PFSK-1 (cell line): Measurements from ENCODE around the gene SIGLEC5.

ENCODE experiments used
- FOXP2 ChIP-seq: optimal IDR thresholded peaks from 2 replicates; pipeline ENCODE3; 2011; ENCODE audit warnings: borderline replicate concordance, control low read depth, inconsistent platforms; ENCODE audit not compliant: insufficient read depth; ENCODE audit errors: extremely low read length, extremely low read depth
- POLR2AphosphoS5 ChIP-seq: IDR thresholded peaks from 2 replicates; pipeline ENCODE4 v1.6.1; 2012; ENCODE audit warnings: low read depth, mild to moderate bottlenecking, control low read depth, low read length, moderate library complexity
- SIN3A ChIP-seq: IDR thresholded peaks from 2 replicates; pipeline ENCODE4 v1.6.1; 2012; ENCODE audit warnings: mild to moderate bottlenecking, low read length, moderate library complexity, borderline replicate concordance; ENCODE audit not compliant: insufficient read depth
- TAF1 ChIP-seq: IDR thresholded peaks from 2 replicates; pipeline ENCODE4 v1.6.1; 2012; ENCODE audit warnings: low read length, control low read depth, borderline replicate concordance; ENCODE audit not compliant: insufficient read depth
- TF ChIP-seq, protein P1 (sequence below), 2 experiments: IDR thresholded peaks; 2 replicates each; pipeline versions ENCODE4 v1.6.1 to v1.8.0; 2011 to 2012; ENCODE audit warnings: low read depth in 2 of 2, low read length in 2 of 2, control low read depth in 1 of 2, inconsistent platforms in 1 of 2, mild to moderate bottlenecking in 1 of 2, moderate library complexity in 1 of 2; ENCODE audit not compliant: insufficient read depth in 1 of 2

The SIGLEC5 gene

GRCh38 chr19:51600940-51601580 is 29.1 kb downstream of the SIGLEC5 start:
- TF ChIP-seq, protein P1, sequence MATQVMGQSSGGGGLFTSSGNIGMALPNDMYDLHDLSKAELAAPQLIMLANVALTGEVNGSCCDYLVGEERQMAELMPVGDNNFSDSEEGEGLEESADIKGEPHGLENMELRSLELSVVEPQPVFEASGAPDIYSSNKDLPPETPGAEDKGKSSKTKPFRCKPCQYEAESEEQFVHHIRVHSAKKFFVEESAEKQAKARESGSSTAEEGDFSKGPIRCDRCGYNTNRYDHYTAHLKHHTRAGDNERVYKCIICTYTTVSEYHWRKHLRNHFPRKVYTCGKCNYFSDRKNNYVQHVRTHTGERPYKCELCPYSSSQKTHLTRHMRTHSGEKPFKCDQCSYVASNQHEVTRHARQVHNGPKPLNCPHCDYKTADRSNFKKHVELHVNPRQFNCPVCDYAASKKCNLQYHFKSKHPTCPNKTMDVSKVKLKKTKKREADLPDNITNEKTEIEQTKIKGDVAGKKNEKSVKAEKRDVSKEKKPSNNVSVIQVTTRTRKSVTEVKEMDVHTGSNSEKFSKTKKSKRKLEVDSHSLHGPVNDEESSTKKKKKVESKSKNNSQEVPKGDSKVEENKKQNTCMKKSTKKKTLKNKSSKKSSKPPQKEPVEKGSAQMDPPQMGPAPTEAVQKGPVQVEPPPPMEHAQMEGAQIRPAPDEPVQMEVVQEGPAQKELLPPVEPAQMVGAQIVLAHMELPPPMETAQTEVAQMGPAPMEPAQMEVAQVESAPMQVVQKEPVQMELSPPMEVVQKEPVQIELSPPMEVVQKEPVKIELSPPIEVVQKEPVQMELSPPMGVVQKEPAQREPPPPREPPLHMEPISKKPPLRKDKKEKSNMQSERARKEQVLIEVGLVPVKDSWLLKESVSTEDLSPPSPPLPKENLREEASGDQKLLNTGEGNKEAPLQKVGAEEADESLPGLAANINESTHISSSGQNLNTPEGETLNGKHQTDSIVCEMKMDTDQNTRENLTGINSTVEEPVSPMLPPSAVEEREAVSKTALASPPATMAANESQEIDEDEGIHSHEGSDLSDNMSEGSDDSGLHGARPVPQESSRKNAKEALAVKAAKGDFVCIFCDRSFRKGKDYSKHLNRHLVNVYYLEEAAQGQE (IDR thresholded peaks at IDR 0.05; ENCODE audit: insufficient read depth in 1 of 2, low read depth in 2 of 2, low read length in 2 of 2), result no peak
- TF ChIP-seq SIN3A (no peak), FOXP2 (no peak), TAF1 (no peak), POLR2AphosphoS5 (no peak)

GRCh38 chr19:51599084-51599483 is 31.1 kb downstream of the SIGLEC5 start:
- TF ChIP-seq SIN3A, result no peak
- TF ChIP-seq POLR2AphosphoS5, result no peak
- TF ChIP-seq, protein P1 (IDR thresholded peaks at IDR 0.05; ENCODE audit: insufficient read depth in 1 of 2, low read depth in 2 of 2, low read length in 2 of 2), result no peak
- no peak for TF ChIP-seq FOXP2
- no peak for TF ChIP-seq TAF1

DNA sequence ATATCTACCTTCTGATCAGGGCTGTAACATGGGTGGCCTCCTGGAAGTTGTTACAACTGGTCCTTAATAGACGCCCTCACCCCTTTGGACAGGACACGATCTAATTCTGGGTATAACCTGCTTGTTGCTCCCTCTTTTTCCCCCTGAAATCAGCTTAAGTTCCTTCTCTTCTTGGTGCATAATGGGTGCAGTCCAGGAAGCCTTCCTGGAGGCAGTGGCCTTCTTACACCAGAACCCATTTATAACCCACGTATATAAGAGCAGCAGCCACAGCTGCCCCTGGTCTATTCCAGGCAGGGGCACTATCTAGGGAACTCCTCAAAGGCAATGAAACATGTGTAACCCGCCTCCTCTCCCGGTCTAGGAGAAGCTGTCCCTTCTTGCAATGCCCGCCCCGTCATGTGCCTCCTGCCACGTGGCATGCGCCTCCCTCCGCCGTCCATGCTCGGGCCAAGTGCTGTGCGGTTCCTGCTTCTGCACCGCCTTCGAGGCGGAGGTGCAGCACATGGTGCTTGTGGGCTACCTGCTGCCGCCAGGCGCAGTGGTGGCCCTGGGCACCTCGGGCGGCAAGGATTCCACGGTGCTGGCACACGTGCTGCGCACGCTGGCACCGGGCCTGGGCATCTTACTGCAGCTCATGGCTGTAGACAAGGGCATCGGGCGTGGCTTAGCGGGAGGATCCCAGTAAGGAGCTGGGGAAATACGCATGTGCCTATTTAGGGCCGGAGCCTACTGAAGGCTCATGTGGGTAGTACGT is 31.9 kb downstream of the SIGLEC5 start:
- no peak for TF ChIP-seq TAF1
- no peak for TF ChIP-seq FOXP2
- no peak for TF ChIP-seq SIN3A
- TF ChIP-seq, protein P1 (IDR thresholded peaks at IDR 0.05; ENCODE audit: insufficient read depth in 1 of 2, low read depth in 2 of 2, low read length in 2 of 2), result no peak

DNA sequence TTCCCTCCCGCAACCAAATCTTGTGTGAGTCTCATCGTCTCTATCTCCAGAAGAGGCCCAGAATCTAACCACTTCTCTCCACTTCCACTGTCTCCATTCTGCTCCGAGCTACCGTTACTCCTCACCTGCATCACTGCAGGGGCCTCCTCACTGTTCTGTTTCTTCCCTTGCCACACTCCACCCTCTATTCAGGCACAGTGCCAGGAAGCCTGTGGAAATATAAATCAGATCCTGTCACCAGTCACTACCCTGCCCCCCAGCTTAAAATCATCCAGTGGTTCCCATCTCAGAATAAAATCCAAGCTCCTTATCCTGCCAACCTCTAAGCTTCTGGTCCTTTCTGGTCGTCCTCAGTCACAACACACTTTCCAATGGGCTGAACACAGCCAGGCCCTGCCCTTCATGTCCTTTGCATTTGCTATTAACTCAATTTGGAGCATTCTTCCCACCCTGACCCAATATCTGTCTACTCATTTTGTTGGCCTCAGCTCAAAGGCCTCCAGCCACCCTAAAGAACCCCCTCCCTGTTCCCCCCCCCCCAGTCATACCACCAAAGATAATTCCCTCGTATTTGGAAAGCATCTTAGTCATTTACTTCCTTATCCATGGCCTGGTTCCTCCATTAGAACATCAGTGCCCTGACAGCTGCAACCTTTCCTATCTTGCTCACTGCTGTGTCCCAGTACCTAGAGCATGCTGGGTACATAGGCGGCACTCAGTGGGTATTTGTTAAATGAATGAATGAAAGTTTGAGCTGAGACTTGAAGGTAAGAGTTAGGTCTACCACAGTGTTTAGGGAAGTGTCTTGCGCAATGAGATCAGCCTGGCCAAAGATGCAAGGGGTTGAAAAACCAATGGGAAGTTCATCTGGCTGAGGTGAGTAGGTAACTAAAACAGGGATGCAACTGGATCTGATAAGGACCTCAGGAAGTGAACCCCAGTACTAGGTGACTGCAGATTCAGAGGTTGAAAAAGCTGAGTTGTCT is 34.7 kb downstream of the SIGLEC5 start:
- TF ChIP-seq, protein P1 (IDR thresholded peaks at IDR 0.05; ENCODE audit: insufficient read depth in 1 of 2, low read depth in 2 of 2, low read length in 2 of 2), result no peak
- TF ChIP-seq FOXP2 (no peak), TAF1 (no peak), POLR2AphosphoS5 (no peak), SIN3A (no peak)
